D721Med (cell line): Measurements from ENCODE around the gene ZMAT5.

Experiments
- DNase-seq: peaks from one replicate; pipeline ENCODE4 v3.0.0; 2011; ENCODE audit warnings: low spot score; ENCODE audit not compliant: insufficient read length
- FAIRE-seq: peaks from 2 replicates; lab custom pipeline; 2011; peaks lifted over from hg19 to GRCh38; lab: Jason Lieb, UNC
- TF ChIP-seq, protein P1 (sequence below): IDR thresholded peaks from 2 replicates; pipeline ENCODE4 v1.5.1; 2012; ENCODE audit warnings: mild to moderate bottlenecking, control low read depth; ENCODE audit not compliant: insufficient read depth; ENCODE audit errors: missing control alignments

The ZMAT5 gene

GRCh38 chr22:29723766-29724165, 43.0 kb downstream of the ZMAT5 start:
- no peak for DNase-seq
- FAIRE-seq = no peak
- TF ChIP-seq, protein P1, sequence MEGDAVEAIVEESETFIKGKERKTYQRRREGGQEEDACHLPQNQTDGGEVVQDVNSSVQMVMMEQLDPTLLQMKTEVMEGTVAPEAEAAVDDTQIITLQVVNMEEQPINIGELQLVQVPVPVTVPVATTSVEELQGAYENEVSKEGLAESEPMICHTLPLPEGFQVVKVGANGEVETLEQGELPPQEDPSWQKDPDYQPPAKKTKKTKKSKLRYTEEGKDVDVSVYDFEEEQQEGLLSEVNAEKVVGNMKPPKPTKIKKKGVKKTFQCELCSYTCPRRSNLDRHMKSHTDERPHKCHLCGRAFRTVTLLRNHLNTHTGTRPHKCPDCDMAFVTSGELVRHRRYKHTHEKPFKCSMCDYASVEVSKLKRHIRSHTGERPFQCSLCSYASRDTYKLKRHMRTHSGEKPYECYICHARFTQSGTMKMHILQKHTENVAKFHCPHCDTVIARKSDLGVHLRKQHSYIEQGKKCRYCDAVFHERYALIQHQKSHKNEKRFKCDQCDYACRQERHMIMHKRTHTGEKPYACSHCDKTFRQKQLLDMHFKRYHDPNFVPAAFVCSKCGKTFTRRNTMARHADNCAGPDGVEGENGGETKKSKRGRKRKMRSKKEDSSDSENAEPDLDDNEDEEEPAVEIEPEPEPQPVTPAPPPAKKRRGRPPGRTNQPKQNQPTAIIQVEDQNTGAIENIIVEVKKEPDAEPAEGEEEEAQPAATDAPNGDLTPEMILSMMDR = no peak

DNA sequence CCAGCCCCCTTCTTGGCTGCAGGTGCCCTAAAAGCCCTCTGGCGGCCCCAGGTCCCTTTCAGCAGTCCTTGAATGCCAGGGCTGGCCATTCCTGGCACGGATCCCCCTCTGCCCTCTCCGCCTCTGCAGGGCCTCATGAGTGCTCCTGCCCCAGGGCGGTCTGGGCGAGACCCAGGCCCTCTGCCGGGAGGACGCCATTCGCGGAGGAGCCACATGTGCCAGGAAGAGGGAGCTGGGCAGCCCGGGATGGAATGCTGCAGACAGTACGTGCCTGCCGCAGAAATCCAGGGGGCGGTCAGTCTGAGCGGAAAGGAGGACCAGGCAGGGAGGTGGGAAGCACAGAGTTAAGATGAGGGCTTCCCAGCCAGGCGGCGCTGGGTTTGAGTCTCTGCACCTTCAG, 44.2 kb downstream of the ZMAT5 start:
- TF ChIP-seq, protein P1 = no peak
- no peak for DNase-seq
- no peak for FAIRE-seq

- DNase-seq (no peak), FAIRE-seq (no peak)
- TF ChIP-seq, protein P1 = no peak
Measured at GRCh38 chr22:29722151-29722550, 44.7 kb downstream of the ZMAT5 start.

DNA sequence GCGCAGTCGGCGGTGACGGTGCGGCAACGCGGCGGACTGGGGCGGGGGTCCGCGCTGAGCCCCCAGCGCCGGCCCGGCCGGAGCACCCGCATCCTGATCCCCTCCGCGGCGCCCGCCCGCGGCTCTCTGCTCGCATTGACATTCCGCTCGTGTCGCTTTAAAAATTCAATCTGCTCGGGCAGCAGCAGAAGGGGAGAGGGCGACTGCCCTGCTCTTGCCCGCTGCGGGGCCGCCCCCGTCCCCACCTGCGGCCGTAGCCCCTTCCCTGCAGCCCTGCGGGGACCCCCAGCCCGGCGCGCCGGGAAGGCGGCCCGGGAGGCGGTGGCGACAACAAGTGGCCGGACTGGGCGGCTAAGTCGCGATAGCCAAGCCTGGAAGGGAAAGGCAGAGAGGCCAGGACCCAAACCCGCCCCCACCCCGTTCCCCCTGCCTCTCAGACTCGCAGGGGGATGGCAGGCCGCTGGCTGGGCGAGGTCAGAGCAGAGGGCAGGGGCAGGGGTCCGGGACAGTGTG, 45.9 kb downstream of the ZMAT5 start:
- no peak for DNase-seq
- no peak for FAIRE-seq
- TF ChIP-seq, protein P1 = no peak

DNA sequence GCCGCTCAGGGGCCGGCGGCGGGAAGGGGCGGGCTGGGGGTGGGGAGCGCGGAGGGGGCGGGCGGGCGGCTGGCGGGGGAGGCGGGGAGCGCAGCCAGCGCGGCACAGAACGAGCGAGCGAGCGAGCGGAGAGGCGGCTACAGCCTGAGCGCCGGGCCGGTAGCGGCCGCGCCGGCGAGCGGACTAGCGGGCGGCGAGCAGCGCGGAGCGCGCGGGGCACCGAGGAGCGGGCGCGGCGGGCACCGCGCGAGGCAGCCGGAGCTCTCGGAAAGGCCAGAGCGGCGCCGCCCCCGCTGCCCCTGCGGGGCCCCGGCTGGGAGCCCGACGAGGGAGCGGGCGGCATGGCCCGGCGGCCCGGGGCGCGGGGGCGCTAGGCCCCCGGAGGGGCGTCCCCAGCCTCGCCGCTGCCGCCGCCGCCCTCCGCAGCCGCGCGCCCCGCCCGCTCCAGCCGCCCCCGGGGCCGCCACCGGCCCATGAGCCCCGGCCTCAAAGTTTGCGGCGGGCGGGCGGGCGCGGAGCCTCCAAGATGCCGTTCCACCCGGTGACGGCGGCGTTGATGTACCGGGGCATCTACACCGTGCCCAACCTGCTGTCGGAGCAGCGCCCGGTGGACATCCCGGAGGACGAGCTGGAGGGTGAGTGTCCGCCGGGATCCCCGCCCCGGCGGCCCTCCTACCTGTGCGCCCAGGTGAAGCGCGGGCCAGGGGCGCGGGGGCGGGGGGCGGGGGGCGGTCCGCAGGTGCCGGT, 46.7 kb downstream of the ZMAT5 start, which contains the start of gene CABP7:
Gene CABP7, plus strand, starts transcription at position 105 of the 747 bp plus-strand sequence. Its CDS starts 422 bp downstream, at position 527.
- TF ChIP-seq, protein P1 = no peak
- no peak for DNase-seq
- no peak for FAIRE-seq

GRCh38 chr22:29718949-29719898, 47.6 kb downstream of the ZMAT5 start:
- FAIRE-seq = no peak
- no peak for DNase-seq
- TF ChIP-seq, protein P1 = no peak
